Amniotic epithelial cell (primary cell): ENCODE measurements around the gene KCNA3.

Source experiments
- DNase-seq: peaks from one replicate; pipeline ENCODE4 v3.0.0-alpha.2; 2010; ENCODE audit warnings: low read depth

The KCNA3 gene

DNA sequence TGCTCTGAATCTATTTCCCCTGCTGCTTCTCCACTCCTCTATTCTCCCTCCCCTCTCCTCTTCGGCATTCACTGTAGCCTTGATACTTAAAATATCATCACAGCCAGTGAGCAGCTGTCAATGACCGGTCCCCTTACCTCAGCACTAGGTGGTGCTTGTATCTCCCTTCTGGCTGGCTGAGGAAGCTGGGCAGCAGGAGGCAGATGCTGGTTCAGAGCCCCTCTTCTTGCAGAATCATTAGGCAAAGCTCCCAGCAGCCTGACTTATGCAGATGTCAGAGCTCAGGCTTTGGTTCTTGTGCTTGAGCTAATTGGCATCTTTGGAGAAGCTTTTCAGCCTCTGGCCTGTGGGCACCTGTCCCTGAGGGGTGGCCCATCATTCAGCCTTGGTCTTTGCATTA, 36.7 kb downstream of the KCNA3 start:
- DNase-seq = no peak

GRCh38 chr1:110637475-110637874, 37.3 kb downstream of the KCNA3 start:
- no peak for DNase-seq

DNA sequence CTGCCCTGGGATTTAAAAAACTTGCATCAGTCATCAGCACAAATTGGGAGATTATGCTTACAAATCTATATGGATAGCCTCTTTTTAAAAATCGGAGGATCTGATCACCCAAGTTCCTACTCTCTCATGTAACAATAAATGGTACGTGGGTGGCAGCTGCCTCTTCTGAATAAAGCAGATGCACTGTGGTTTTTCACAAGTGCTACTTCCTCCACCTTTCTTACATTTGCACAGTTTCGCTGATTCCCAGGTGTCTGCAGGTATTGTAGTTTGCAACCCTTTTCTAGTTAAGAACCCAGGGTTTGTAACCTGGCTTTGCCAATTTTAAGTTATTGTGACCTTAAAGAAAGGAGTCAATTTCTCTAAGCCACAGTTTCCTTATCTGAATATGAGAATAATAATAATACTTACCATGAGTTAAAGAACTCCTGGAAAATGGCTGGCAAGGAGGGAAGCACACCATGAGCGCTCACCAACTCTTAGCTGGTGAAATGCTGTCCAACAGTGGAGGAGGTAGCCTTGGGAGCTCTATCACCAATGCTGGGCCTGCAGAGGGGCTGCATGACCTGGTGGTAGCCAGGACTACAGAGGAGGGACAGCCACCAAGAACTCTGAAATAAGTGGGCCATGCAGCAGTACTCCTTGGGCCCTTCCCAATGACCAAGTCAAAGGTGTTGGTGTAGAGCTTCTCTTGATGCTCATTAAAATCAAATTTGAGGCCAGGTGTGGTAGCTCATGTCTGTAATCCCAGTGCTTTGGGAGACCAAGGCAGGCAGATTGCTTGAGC, 38.4 kb downstream of the KCNA3 start:
- no peak for DNase-seq

GRCh38 chr1:110635434-110635833, 39.3 kb downstream of the KCNA3 start:
- DNase-seq = no peak

GRCh38 chr1:110634455-110635311, 40.1 kb downstream of the KCNA3 start:
- DNase-seq = peak; percentile 3

DNA sequence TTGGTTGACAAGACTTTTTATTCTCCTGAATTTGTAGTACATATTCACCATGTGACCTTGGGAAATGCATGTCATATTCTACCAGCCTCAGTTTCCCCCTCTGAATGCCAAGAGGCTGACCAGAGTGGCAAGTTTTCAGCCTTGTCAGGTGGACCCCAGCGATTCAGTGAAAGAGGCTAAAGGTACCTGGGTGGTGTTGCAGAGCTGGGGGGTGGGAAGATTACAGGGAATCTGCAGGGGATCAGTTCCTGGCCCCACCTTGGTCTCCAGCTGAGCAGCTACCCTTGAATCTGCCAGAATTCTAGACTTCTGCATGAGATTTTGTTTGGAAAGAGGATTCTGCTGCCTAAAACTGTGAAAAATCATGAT, 40.7 kb downstream of the KCNA3 start:
- no peak for DNase-seq

- no peak for DNase-seq
Measured at GRCh38 chr1:110633646-110634030, 41.1 kb downstream of the KCNA3 start.

DNA sequence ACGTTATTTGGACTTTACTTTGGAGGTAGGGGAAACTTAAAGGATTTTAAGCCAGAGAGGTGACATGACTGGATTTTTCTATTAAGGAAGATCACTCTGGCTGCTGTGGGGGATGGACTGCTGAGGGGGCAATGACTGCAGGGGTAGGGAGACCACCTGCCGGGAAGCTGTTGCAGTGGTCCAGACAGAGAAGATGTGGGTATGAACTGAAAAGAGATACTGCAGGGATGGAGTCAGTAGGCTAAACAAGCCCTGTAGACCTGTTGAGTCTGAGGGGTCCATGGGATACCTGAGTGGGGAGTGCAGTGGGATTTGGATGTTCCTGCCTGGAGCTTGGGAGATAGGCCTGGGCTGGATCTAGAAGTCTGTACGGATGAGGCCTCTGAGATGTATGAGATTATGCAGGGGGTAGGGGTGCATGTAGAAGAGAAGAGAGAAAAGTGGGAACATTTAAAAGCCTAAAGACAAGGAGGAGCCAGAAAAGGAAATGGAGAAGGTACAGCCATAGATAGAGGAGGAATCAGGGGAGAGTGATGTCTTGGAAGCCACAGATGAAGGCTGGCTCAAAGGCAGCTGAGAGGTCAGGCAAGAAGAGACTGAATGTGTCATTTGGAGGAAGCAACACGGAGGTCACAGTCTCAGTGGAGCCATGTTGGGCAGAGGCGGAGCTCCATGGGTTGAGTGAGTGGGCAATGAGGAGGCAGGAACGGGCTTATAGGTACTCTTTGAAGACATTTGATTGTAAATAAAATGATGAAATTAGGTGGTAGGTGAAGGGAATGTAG, 42.7 kb downstream of the KCNA3 start:
- DNase-seq = no peak

- peak; percentile 27 for DNase-seq
Measured at GRCh38 chr1:110630839-110631663, 43.7 kb downstream of the KCNA3 start.

DNA sequence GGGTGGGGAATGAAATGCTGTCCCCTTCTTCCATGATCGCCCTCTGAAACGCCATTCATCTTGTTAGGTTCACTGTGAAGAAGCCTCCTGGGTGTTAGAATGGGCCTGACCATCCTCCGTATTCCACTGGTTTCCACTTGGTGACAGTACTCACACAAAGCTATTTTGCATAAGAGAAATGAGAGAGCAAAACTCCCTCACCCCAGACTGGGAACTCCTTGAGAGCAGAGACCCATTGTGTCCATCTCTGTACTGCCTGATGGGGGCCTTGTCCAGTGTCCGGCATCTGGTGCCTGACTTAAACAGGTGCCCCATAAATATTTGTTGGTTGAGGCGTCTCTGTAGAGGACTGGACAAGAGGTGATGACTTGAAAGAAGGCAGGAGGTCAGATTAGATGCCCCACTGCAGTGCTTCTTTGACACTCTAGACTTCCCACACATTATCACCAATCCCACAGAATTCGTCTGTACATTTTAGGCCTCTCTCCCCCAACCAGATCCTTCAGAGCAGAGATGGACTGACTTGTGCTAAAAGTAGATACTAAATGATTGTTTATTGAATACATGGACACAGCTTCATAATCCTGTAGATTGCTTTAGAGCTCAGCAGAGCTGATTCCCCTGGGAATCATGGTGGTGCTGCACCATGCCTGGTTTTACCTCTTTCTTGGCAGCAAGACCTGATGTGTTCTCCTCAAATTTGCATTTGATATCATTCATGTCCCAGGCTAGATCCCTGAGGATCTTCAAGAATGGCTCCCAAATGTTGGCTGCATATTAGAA, 46.2 kb downstream of the KCNA3 start:
- DNase-seq = no peak

DNA sequence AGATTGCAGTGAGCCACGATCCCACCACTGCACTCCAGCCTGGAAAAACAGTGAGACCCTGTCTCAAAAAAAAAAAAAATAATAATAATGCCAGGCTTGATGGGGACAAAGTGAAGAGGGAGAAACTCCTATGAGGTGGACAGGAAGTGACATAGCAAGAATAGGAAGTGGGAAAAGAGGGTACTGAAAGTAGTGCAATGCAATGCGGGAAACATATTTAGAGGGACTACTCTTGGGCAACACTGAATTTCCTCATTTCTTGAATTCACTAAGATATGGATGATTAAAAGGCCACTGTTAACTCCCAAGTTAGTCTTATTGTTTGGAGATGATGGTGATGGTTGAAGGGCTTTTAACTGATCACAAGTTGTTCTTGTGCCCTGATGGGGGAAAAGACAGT, 47.0 kb downstream of the KCNA3 start:
- DNase-seq = no peak

DNA sequence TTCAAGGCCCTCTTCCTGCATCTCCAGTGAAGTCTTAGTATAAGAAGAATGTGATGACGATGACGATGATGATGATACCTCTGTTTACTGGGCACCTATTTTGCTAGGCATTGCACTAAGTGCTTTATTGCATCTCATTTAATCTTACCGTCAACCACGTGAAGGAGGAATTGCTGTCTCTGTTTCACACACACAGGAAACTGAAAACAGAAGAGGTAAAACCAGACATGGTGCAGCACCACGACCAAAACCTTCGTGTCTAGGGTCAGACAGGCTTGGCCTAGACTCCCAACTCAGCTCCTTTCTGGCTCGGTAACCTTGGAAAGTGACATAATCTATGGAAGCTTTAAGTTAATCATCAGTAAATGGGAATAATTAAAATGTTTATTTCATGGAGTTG, 47.9 kb downstream of the KCNA3 start:
- DNase-seq = no peak
